ENCODE measurements around the gene LIPG.

The LIPG gene

GRCh38 chr18:49596687-49597086, 34.8 kb downstream of the LIPG start:
- TF ChIP-seq RARB (CRISPR knock-in tag; IDR thresholded peaks at IDR 0.05) = no peak
- TF ChIP-seq GLIS3 (CRISPR knock-in tag; IDR thresholded peaks at IDR 0.05) = no peak
- no peak for TF ChIP-seq OSR1 (CRISPR knock-in tag; IDR thresholded peaks at IDR 0.05)
- no peak for TF ChIP-seq PPARA (CRISPR knock-in tag; IDR thresholded peaks at IDR 0.05; ENCODE audit: borderline replicate concordance)
- no peak for TF ChIP-seq SNAI2 (CRISPR knock-in tag; IDR thresholded peaks at IDR 0.05)
- no peak for TF ChIP-seq CSDC2 (CRISPR knock-in tag; IDR thresholded peaks at IDR 0.05)
- no peak for TF ChIP-seq ARNTL (CRISPR knock-in tag; IDR thresholded peaks at IDR 0.05; ENCODE audit: borderline replicate concordance, low read depth)
- no peak for TF ChIP-seq TOX (CRISPR knock-in tag; IDR thresholded peaks at IDR 0.05; ENCODE audit: borderline replicate concordance)
- no peak for TF ChIP-seq ISL1 (CRISPR knock-in tag; IDR thresholded peaks at IDR 0.05)
- TF ChIP-seq ZNF565 (CRISPR knock-in tag; conservative IDR thresholded peaks at IDR 0.05; ENCODE audit: low read depth) = no peak
- no peak for TF ChIP-seq ZFP3 (CRISPR knock-in tag; IDR thresholded peaks at IDR 0.05)
- TF ChIP-seq, protein P1, sequence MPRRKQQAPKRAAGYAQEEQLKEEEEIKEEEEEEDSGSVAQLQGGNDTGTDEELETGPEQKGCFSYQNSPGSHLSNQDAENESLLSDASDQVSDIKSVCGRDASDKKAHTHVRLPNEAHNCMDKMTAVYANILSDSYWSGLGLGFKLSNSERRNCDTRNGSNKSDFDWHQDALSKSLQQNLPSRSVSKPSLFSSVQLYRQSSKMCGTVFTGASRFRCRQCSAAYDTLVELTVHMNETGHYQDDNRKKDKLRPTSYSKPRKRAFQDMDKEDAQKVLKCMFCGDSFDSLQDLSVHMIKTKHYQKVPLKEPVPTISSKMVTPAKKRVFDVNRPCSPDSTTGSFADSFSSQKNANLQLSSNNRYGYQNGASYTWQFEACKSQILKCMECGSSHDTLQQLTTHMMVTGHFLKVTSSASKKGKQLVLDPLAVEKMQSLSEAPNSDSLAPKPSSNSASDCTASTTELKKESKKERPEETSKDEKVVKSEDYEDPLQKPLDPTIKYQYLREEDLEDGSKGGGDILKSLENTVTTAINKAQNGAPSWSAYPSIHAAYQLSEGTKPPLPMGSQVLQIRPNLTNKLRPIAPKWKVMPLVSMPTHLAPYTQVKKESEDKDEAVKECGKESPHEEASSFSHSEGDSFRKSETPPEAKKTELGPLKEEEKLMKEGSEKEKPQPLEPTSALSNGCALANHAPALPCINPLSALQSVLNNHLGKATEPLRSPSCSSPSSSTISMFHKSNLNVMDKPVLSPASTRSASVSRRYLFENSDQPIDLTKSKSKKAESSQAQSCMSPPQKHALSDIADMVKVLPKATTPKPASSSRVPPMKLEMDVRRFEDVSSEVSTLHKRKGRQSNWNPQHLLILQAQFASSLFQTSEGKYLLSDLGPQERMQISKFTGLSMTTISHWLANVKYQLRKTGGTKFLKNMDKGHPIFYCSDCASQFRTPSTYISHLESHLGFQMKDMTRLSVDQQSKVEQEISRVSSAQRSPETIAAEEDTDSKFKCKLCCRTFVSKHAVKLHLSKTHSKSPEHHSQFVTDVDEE (CRISPR knock-in tag; IDR thresholded peaks at IDR 0.05) = no peak
- TF ChIP-seq BACH2 (CRISPR knock-in tag; IDR thresholded peaks at IDR 0.05; ENCODE audit: borderline replicate concordance) = no peak
- TF ChIP-seq ZFP30 (CRISPR knock-in tag; IDR thresholded peaks at IDR 0.05) = no peak
- no peak for ATAC-seq

GRCh38 chr18:49597157-49597931, 35.5 kb downstream of the LIPG start:
- TF ChIP-seq ISL1 (CRISPR knock-in tag; IDR thresholded peaks at IDR 0.05) (no peak), ZNF8 (CRISPR knock-in tag; IDR thresholded peaks at IDR 0.05) (peak; percentile 76), TOX (CRISPR knock-in tag; IDR thresholded peaks at IDR 0.05; ENCODE audit: borderline replicate concordance) (no peak), ZC3H10 (CRISPR knock-in tag; IDR thresholded peaks at IDR 0.05) (no peak), ZNF70 (CRISPR knock-in tag; IDR thresholded peaks at IDR 0.05) (no peak)
- ATAC-seq = no peak; the same call in 2 of the 3 replicates

DNA sequence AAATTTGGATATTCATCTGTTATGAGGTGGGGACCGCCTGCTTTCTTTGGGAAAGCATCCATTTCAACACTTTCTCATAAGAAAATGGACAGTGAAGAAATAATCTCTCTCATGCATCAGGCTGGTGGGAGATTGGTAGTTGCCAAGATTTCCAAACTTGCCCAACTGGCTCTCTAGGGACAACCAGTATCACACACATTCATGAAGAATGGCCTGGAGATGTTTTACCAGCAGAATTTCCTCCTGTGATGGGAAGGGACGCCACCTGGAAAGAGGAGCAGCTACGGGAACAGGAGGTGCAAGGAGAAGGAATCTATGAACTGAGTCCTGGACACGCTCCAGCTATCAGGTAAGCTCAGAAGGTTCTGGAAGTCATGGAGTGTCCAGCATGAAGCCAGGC, 39.4 kb downstream of the LIPG start:
- no peak for ATAC-seq
- TF ChIP-seq ARNTL (CRISPR knock-in tag; IDR thresholded peaks at IDR 0.05; ENCODE audit: borderline replicate concordance, low read depth) = no peak

GRCh38 chr18:49608366-49609255, 46.8 kb downstream of the LIPG start:
- ATAC-seq = no peak
- TF ChIP-seq ZC3H10 (CRISPR knock-in tag; IDR thresholded peaks at IDR 0.05) (no peak), ZFP3 (CRISPR knock-in tag; IDR thresholded peaks at IDR 0.05) (no peak), ZFP30 (CRISPR knock-in tag; IDR thresholded peaks at IDR 0.05) (no peak), CREB5 (CRISPR knock-in tag; IDR thresholded peaks at IDR 0.05; ENCODE audit: low read depth) (no peak), PATZ1 (CRISPR knock-in tag; IDR thresholded peaks at IDR 0.05; ENCODE audit: borderline replicate concordance) (no peak), CSDC2 (CRISPR knock-in tag; IDR thresholded peaks at IDR 0.05) (no peak), RARB (CRISPR knock-in tag; IDR thresholded peaks at IDR 0.05) (no peak), PPARA (CRISPR knock-in tag; IDR thresholded peaks at IDR 0.05; ENCODE audit: borderline replicate concordance) (no peak), BACH2 (CRISPR knock-in tag; IDR thresholded peaks at IDR 0.05; ENCODE audit: borderline replicate concordance) (no peak), ISL1 (CRISPR knock-in tag; IDR thresholded peaks at IDR 0.05) (no peak), ESRRG (CRISPR knock-in tag; IDR thresholded peaks at IDR 0.05) (no peak), GLIS3 (CRISPR knock-in tag; IDR thresholded peaks at IDR 0.05) (no peak), ARNTL (CRISPR knock-in tag; IDR thresholded peaks at IDR 0.05; ENCODE audit: borderline replicate concordance, low read depth) (no peak), OSR1 (CRISPR knock-in tag; IDR thresholded peaks at IDR 0.05) (no peak), ZNF70 (CRISPR knock-in tag; IDR thresholded peaks at IDR 0.05) (no peak)
- TF ChIP-seq, protein P2, sequence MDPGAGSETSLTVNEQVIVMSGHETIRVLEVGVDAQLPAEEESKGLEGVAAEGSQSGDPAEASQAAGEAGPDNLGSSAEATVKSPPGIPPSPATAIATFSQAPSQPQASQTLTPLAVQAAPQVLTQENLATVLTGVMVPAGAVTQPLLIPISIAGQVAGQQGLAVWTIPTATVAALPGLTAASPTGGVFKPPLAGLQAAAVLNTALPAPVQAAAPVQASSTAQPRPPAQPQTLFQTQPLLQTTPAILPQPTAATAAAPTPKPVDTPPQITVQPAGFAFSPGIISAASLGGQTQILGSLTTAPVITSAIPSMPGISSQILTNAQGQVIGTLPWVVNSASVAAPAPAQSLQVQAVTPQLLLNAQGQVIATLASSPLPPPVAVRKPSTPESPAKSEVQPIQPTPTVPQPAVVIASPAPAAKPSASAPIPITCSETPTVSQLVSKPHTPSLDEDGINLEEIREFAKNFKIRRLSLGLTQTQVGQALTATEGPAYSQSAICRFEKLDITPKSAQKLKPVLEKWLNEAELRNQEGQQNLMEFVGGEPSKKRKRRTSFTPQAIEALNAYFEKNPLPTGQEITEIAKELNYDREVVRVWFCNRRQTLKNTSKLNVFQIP (CRISPR knock-in tag; IDR thresholded peaks at IDR 0.05; ENCODE audit: borderline replicate concordance, low read depth) = no peak
- TF ChIP-seq, protein P1 (CRISPR knock-in tag; IDR thresholded peaks at IDR 0.05) = no peak

All from SK-N-SH treated with all-trans-retinoic acid at 6 μM for 48 hours (cell line).